H1 (cell line): ENCODE results near the gene TBL2. TPM values are rescaled to one million over a fixed set of nuclear protein-coding genes. Genes with fewer than 3 reads are reported as not detected.
"Not testable (repeated sequence)": the region's sequence is repeated elsewhere in the genome, so short reads cannot be mapped to it uniquely, and the experiment has no call there.

Source experiments
- CTCF ChIA-PET: fragments of 300-600 bp; sonication (Branson Sonifier 250); formaldehyde crosslinking; loops from one replicate; lab custom pipeline; 2021; ENCODE audit not compliant: partially characterized antibody; lab: Charles Lee
- POLR2A ChIA-PET: fragments of 300-600 bp; sonication (Branson Sonifier 250); formaldehyde crosslinking; loops from one replicate; lab custom pipeline; 2021; ENCODE audit warnings: inconsistent platforms; ENCODE audit not compliant: partially characterized antibody; lab: Charles Lee
- DNase-seq, 2 experiments: peaks; one replicate each; pipeline versions ENCODE4 v3.0.0 to v3.0.0-alpha.2; 2010 to 2022; ENCODE audit warnings: low spot score in 2 of 2, low read depth in 1 of 2, mixed read lengths in 1 of 2
- FAIRE-seq: peaks from 2 replicates; lab custom pipeline; 2011; peaks lifted over from hg19 to GRCh38; lab: Jason Lieb, UNC
- H2AFZ ChIP-seq: 2 replicates; pipeline ENCODE4 v1.8.1; 2012; ENCODE audit warnings: low read length, inconsistent platforms
- H2AK5ac ChIP-seq: 2 replicates; pipeline ENCODE4 v1.6.1; 2013; ENCODE audit warnings: low read depth, low read length
- H2BK120ac ChIP-seq: replicated peaks from 2 replicates; pipeline ENCODE3; 2013; ENCODE audit warnings: low read depth, low read length, inconsistent platforms
- H2BK12ac ChIP-seq: 2 replicates; pipeline ENCODE4 v1.6.1; 2013; ENCODE audit warnings: low read depth, low read length
- H2BK15ac ChIP-seq: 2 replicates; pipeline ENCODE4 v1.6.1; 2013; ENCODE audit warnings: low read length
- H2BK20ac ChIP-seq: 2 replicates; pipeline ENCODE4 v1.6.1; 2013; ENCODE audit warnings: low read length
- H2BK5ac ChIP-seq: 2 replicates; pipeline ENCODE4 v1.6.1; 2013; ENCODE audit warnings: low read depth, low read length
- H3K14ac ChIP-seq: 2 replicates; pipeline ENCODE4 v1.6.1; 2013; ENCODE audit warnings: inconsistent platforms; ENCODE audit not compliant: insufficient read length
- H3K18ac ChIP-seq: 2 replicates; pipeline ENCODE4 v1.6.1; 2013; ENCODE audit warnings: low read length; ENCODE audit errors: extremely low read depth
- H3K23ac ChIP-seq: 2 replicates; pipeline ENCODE4 v1.6.1; 2013; ENCODE audit warnings: inconsistent platforms; ENCODE audit not compliant: insufficient read length
- H3K23me2 ChIP-seq: 2 replicates; pipeline ENCODE4 v1.6.1; 2013; ENCODE audit warnings: low read depth, low read length
- H3K27ac ChIP-seq: 2 replicates; pipeline ENCODE4 v1.6.1; 2011; ENCODE audit warnings: low read depth, low read length, inconsistent platforms
- H3K27me3 ChIP-seq, 4 experiments: replicated peaks in 1 of 4; 1 replicate in 1 of 4; 2 replicates in 3 of 4; pipeline versions ENCODE4 v1.6.1 to v1.8.1; 2011 to 2013; ENCODE audit warnings: low read length in 3 of 4, mild to moderate bottlenecking in 3 of 4, inconsistent platforms in 2 of 4, mixed read lengths in 2 of 4, moderate library complexity in 1 of 4; ENCODE audit not compliant: control insufficient read depth in 3 of 4, insufficient read depth in 3 of 4; ENCODE audit errors: extremely low read depth in 1 of 4
- H3K36me3 ChIP-seq, 4 experiments: 2 replicates each; pipeline versions ENCODE4 v1.6.1 to v1.8.1; 2011 to 2013; ENCODE audit warnings: mild to moderate bottlenecking in 4 of 4, low read length in 3 of 4, moderate library complexity in 2 of 4, control low read depth in 1 of 4, inconsistent platforms in 1 of 4; ENCODE audit not compliant: insufficient read depth in 4 of 4, control insufficient read depth in 2 of 4
- H3K4ac ChIP-seq: replicated peaks from 2 replicates; pipeline ENCODE3; 2013; ENCODE audit warnings: low read length, low read depth, mixed read lengths, inconsistent platforms; ENCODE audit not compliant: insufficient read length
- H3K4me1 ChIP-seq, 4 experiments: replicated peaks in 1 of 4; 1 replicate in 1 of 4; 2 replicates in 3 of 4; pipeline versions ENCODE4 v1.6.1 to v1.8.1; 2011 to 2013; ENCODE audit warnings: low read length in 3 of 4, inconsistent platforms in 2 of 4, mixed read lengths in 1 of 4; ENCODE audit not compliant: insufficient read depth in 4 of 4, control insufficient read depth in 3 of 4
- H3K4me2 ChIP-seq, 2 experiments: 2 replicates each; pipeline versions ENCODE4 v1.6.1 to v1.8.1; 2011 to 2013; ENCODE audit warnings: low read depth in 2 of 2, low read length in 2 of 2, control low read depth in 1 of 2, inconsistent platforms in 1 of 2, mild to moderate bottlenecking in 1 of 2; ENCODE audit not compliant: insufficient read depth in 1 of 2
- H3K4me3 ChIP-seq, 4 experiments: fragments of 200-600, 300-600 bp in 1 of 4; sonication (generic), shearing (Covaris generic), sonication (Bioruptor Twin) in 1 of 4; 2 replicates each; pipeline versions ENCODE4 v1.5.1 to v1.8.1; 2011 to 2016; ENCODE audit warnings: low read length in 4 of 4, low read depth in 3 of 4, control low read depth in 2 of 4, inconsistent platforms in 2 of 4, mild to moderate bottlenecking in 2 of 4, mixed read lengths in 1 of 4, moderate library complexity in 1 of 4; ENCODE audit not compliant: insufficient read depth in 2 of 4; ENCODE audit errors: extremely low read depth in 1 of 4
- H3K56ac ChIP-seq: replicated peaks from 2 replicates; pipeline ENCODE3; 2013; ENCODE audit warnings: low read depth, mild to moderate bottlenecking, mixed read lengths, low read length, inconsistent platforms; ENCODE audit not compliant: insufficient read length
- H3K79me1 ChIP-seq: 2 replicates; pipeline ENCODE4 v1.6.1; 2013; ENCODE audit warnings: low read depth, low read length, control low read depth
- H3K79me2 ChIP-seq, 2 experiments: 2 replicates each; pipeline versions ENCODE4 v1.6.1 to v1.8.1; 2012 to 2013; ENCODE audit warnings: low read length in 2 of 2, mild to moderate bottlenecking in 2 of 2, inconsistent platforms in 1 of 2; ENCODE audit not compliant: insufficient read depth in 2 of 2, control insufficient read depth in 1 of 2
- H3K9ac ChIP-seq, 4 experiments: replicated peaks in 1 of 4; 1 replicate in 1 of 4; 2 replicates in 3 of 4; pipeline versions ENCODE4 v1.6.1 to v1.8.1; 2011 to 2013; ENCODE audit warnings: low read depth in 3 of 4, low read length in 3 of 4, control low read depth in 2 of 4, mild to moderate bottlenecking in 2 of 4, moderate library complexity in 2 of 4, inconsistent platforms in 1 of 4; ENCODE audit errors: extremely low read depth in 1 of 4
- H3K9me3 ChIP-seq, 2 experiments: 2 replicates each; pipeline versions ENCODE4 v1.6.1 to v1.8.1; 2012 to 2013; ENCODE audit warnings: mild to moderate bottlenecking in 2 of 2, moderate library complexity in 2 of 2, control low read depth in 1 of 2, inconsistent platforms in 1 of 2, low read depth in 1 of 2, low read length in 1 of 2, mixed read lengths in 1 of 2; ENCODE audit not compliant: insufficient read depth in 2 of 2
- H4K20me1 ChIP-seq, 2 experiments: replicated peaks in 1 of 2; 2 replicates each; pipeline versions ENCODE3 to v1.8.1; 2011 to 2013; ENCODE audit warnings: inconsistent platforms in 2 of 2, low read length in 2 of 2, mild to moderate bottlenecking in 1 of 2; ENCODE audit not compliant: insufficient read depth in 2 of 2, control insufficient read depth in 1 of 2
- H4K5ac ChIP-seq: 2 replicates; pipeline ENCODE4 v1.6.1; 2013; ENCODE audit warnings: low read length, low read depth, mixed read lengths, inconsistent platforms; ENCODE audit not compliant: insufficient read length
- H4K8ac ChIP-seq: 2 replicates; pipeline ENCODE4 v1.8.0; 2013; ENCODE audit warnings: mild to moderate bottlenecking, moderate library complexity, low read length, inconsistent platforms; ENCODE audit not compliant: insufficient read depth; ENCODE audit errors: extremely low read depth
- H4K91ac ChIP-seq: replicated peaks from 2 replicates; pipeline ENCODE3; 2013; ENCODE audit warnings: low read length, mixed read lengths, inconsistent platforms; ENCODE audit not compliant: insufficient read length
- KDM4A ChIP-seq: IDR thresholded peaks from one replicate; pipeline ENCODE4 v1.7.1; 2012; ENCODE audit warnings: low read depth, mild to moderate bottlenecking, moderate library complexity, low read length, inconsistent platforms; ENCODE audit not compliant: severe bottlenecking
- NRF1 ChIP-seq: IDR thresholded peaks from 2 replicates; pipeline ENCODE4 v1.6.1; 2011; ENCODE audit warnings: mild to moderate bottlenecking, low read depth, low read length, improper control_type of control experiment
- SP4 ChIP-seq: IDR thresholded peaks from 2 replicates; pipeline ENCODE4 v1.6.1; 2012; ENCODE audit warnings: low read length, inconsistent platforms
- TAF1 ChIP-seq: IDR thresholded peaks from 2 replicates; pipeline ENCODE4 v1.6.1; 2011; ENCODE audit warnings: mild to moderate bottlenecking, low read depth, low read length
- TBP ChIP-seq: IDR thresholded peaks from 2 replicates; pipeline ENCODE4 v1.6.1; 2011; ENCODE audit warnings: low read depth, low read length, improper control_type of control experiment
- ZNF274 ChIP-seq: IDR thresholded peaks from 2 replicates; pipeline ENCODE4 v1.7.0; 2012; ENCODE audit warnings: low read length, borderline replicate concordance; ENCODE audit errors: extremely low read depth
- WGBS, 2 experiments: shearing (Covaris generic) in 1 of 2; methylation state at CpG; one replicate each; pipeline versions ENCODE4 v1.1.6 to v1.1.7; 2013 to 2015; ENCODE audit warnings: low lambda C conversion rate in 2 of 2, mixed read lengths in 2 of 2, inconsistent platforms in 1 of 2, low coverage in 1 of 2, missing lambda C conversion rate in 1 of 2; ENCODE audit not compliant: insufficient replicate concordance in 2 of 2, insufficient coverage in 1 of 2, insufficient read length in 1 of 2; ENCODE audit errors: extremely low coverage in 1 of 2, missing lambda C conversion rate in 1 of 2; 5-methylcytosine and 5-hydroxymethylcytosine counted together
- polyA plus RNA-seq, 7 experiments: library from polyadenylated mRNA; depleted of rRNA in 3 of 7; stranded (reverse) in 5 of 7; unstranded in 2 of 7; fragments of >200 nt in 5 of 7; fragments of 200-250 nt in 2 of 7; gene quantifications; 1 replicate in 5 of 7; 2 replicates in 1 of 7; 4 replicates in 1 of 7; pipeline versions ENCODE4 v1.2.1 to v1.2.3, GENCODE V29; 2011 to 2013; ENCODE audit warnings: missing spikeins in 2 of 7, mixed read lengths in 2 of 7
- total RNA-seq: library from RNA; stranded (reverse); fragmentation: NEBNext Ultra II Directional; extraction: Animal tissue kit (Norgen Biotek cat#: 25700); gene quantifications from 2 replicates; pipeline ENCODE4 v1.2.1, GENCODE V29; 2021
- TF ChIP-seq, protein P1 (sequence below): IDR thresholded peaks from 2 replicates; pipeline ENCODE4 v1.6.1; 2012; ENCODE audit warnings: low read length, inconsistent platforms

TBL2 gene
- total and polyA plus RNA-seq, 2 of the 8 experiments (the other 6 are each of a cell fraction or from before 2014, with no cell fraction given): 25.8 to 29.7 TPM

- no peak for TF ChIP-seq TAF1
- no peak for TF ChIP-seq TBP
- TF ChIP-seq ZNF274: no peak
- TF ChIP-seq, protein P1, sequence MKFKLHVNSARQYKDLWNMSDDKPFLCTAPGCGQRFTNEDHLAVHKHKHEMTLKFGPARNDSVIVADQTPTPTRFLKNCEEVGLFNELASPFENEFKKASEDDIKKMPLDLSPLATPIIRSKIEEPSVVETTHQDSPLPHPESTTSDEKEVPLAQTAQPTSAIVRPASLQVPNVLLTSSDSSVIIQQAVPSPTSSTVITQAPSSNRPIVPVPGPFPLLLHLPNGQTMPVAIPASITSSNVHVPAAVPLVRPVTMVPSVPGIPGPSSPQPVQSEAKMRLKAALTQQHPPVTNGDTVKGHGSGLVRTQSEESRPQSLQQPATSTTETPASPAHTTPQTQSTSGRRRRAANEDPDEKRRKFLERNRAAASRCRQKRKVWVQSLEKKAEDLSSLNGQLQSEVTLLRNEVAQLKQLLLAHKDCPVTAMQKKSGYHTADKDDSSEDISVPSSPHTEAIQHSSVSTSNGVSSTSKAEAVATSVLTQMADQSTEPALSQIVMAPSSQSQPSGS: no peak
- TF ChIP-seq NRF1: no peak
- no peak for TF ChIP-seq SP4
- no peak for TF ChIP-seq KDM4A
Measured at GRCh38 chr7:73618538-73618937, 40.2 kb upstream of the TBL2 start (continued).

GRCh38 chr7:73617520-73617919, 39.1 kb upstream of the TBL2 start:
- H3K18ac ChIP-seq, FAIRE-seq, H2AFZ ChIP-seq, H3K14ac ChIP-seq, H3K4ac ChIP-seq, H3K4me3 ChIP-seq, H3K23me2 ChIP-seq, H3K4me1 ChIP-seq, H2BK120ac ChIP-seq, H3K27ac ChIP-seq, H4K8ac ChIP-seq, H3K9me3 ChIP-seq, H3K4me2 ChIP-seq, H3K79me2 ChIP-seq, H3K36me3 ChIP-seq, H3K9ac ChIP-seq, H3K79me1 ChIP-seq, H2BK12ac ChIP-seq, H4K20me1 ChIP-seq, H4K91ac ChIP-seq, H4K5ac ChIP-seq, H2BK5ac ChIP-seq, H3K56ac ChIP-seq, DNase-seq, H2BK20ac ChIP-seq, H3K23ac ChIP-seq, H3K27me3 ChIP-seq, H2AK5ac ChIP-seq, H2BK15ac ChIP-seq: not testable (repeated sequence)
- CTCF ChIA-PET: interaction anchor here (0.7 to 17.4 kb wide), 11 partner anchors 10 to 117 kb away, joined by 3 to 136 read pairs (median 4); no protein-coding TSS in a partner anchor
- WGBS, 2 experiments: 90% methylated on average over 9 of the region's 9 CpGs; no CpG with 5 or more reads in 1 of the 2 experiments
- POLR2A ChIA-PET: interaction anchor here (0.8 to 2.1 kb wide), 3 partner anchors 15 to 89 kb away, joined by 3 to 5 read pairs (median 3); no protein-coding TSS in a partner anchor
